ENCODE measurements around the gene TCF20. TPM values are rescaled to one million over a fixed set of nuclear protein-coding genes. Genes with fewer than 3 reads are reported as not detected.

Gene TCF20
- 21.6 and 23.7 TPM in 2 replicates for total RNA-seq

DNA sequence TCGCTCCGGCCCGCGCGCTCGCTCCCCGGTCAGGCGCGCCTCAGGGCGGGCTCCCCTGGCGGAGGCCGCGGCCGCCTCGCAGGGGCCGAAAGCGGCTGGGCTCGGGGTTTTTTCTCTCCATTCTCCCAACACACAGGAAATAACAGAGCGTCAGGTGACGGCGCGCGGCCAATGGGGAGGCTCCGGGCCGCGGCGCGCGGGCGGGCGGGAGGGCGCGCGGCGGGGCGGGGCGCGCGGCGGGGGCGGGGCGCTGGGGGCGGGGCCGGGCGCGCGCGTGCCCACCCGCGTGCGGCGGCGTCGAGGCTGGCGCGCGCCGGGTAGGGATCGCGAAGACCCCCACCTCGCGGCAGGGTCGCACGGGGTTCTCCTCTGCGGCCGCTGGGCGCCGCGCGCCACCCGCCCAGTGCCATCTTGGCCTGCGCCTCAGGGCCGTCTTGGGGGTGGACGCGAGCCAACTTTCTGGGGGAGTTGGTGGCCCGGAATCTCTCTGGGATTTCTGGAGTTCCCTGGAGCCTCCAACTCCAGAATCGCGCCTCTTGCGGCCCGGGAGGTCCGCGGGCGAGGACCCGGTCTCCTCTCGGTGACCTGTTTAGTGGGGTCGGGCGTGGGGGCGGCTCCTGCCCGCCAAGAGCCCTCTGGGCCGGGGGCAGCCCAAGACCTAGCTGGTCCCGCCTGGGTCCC is at the start of gene TCF20:
TCF20 (minus strand) TSS at position 144 of the 681 bp plus-strand sequence. CDS start 55,348 bp downstream, outside the sequence.

Other genes starting within 250 kb of the TCF20 start
- 32.9 and 51.1 TPM in 2 replicates for gene NAGA, start 199.8 kb downstream of the TCF20 start, total RNA-seq
- 18.2 and 22.9 TPM in 2 replicates for gene PHETA2, start 196.4 kb downstream of the TCF20 start, total RNA-seq
- 3.2 and 8.3 TPM in 2 replicates for gene SMDT1, start 191.0 kb downstream of the TCF20 start, total RNA-seq
- 56.0 and 61.9 TPM in 2 replicates for gene NDUFA6, start 179.9 kb downstream of the TCF20 start, total RNA-seq
- gene CYP2D6, start 139.8 kb downstream of the TCF20 start, total RNA-seq: 0.08 and 0.26 TPM in 2 replicates
- gene NFAM1, start 161.8 kb upstream of the TCF20 start, total RNA-seq: not detected in 2 replicates
- gene RRP7A, start 249.1 kb upstream of the TCF20 start, total RNA-seq: 14.3 and 31.4 TPM in 2 replicates

All from epithelial cell of alveolus of lung (primary cell).